Neuronal stem cell (in vitro differentiated cells): Measurements from ENCODE around the gene EHMT1.
A peak's percentile ranks its signal among the peaks of the same experiment; 100 is the strongest.

Experiments
- DNase-seq: peaks from one replicate; pipeline ENCODE4 v3.0.0-alpha.2; 2013; ENCODE audit warnings: low spot score
- H2AFZ ChIP-seq: one replicate; pipeline ENCODE4 v1.6.1; 2013; ENCODE audit warnings: mild to moderate bottlenecking, low read length, inconsistent platforms
- H2AK5ac ChIP-seq: 2 replicates; pipeline ENCODE4 v1.6.1; 2013; ENCODE audit warnings: low read depth, mild to moderate bottlenecking, inconsistent platforms, low read length, moderate library complexity, mixed read lengths
- H2BK120ac ChIP-seq: 2 replicates; pipeline ENCODE4 v1.6.1; 2013; ENCODE audit warnings: low read depth, mild to moderate bottlenecking, inconsistent platforms, low read length, moderate library complexity, mixed read lengths
- H2BK12ac ChIP-seq: one replicate; pipeline ENCODE4 v1.6.1; 2013; ENCODE audit warnings: low read length, inconsistent platforms
- H2BK15ac ChIP-seq: 2 replicates; pipeline ENCODE4 v1.6.1; 2013; ENCODE audit warnings: mild to moderate bottlenecking, low read length, inconsistent platforms, mixed read lengths
- H2BK5ac ChIP-seq: one replicate; pipeline ENCODE4 v1.6.1; 2013; ENCODE audit warnings: inconsistent platforms, mild to moderate bottlenecking, low read length, moderate library complexity
- H3K14ac ChIP-seq: one replicate; pipeline ENCODE4 v1.6.1; 2013; ENCODE audit warnings: low read length, inconsistent platforms
- H3K18ac ChIP-seq: 2 replicates; pipeline ENCODE4 v1.6.1; 2013; ENCODE audit warnings: low read length, inconsistent platforms
- H3K23ac ChIP-seq: 2 replicates; pipeline ENCODE4 v1.6.1; 2013; ENCODE audit warnings: low read depth, mild to moderate bottlenecking, mixed read lengths, low read length, inconsistent platforms; ENCODE audit not compliant: poor library complexity
- H3K27ac ChIP-seq: replicated peaks from 3 replicates; pipeline ENCODE4 v1.5.1; 2013; ENCODE audit warnings: low read length, inconsistent platforms
- H3K27me3 ChIP-seq, 3 experiments: 2 replicates each; pipeline ENCODE4 v1.6.1; 2013; ENCODE audit warnings: low read length in 3 of 3, mild to moderate bottlenecking in 2 of 3, inconsistent platforms in 1 of 3, low read depth in 1 of 3, mixed read lengths in 1 of 3, moderate library complexity in 1 of 3; ENCODE audit not compliant: control insufficient read depth in 3 of 3, insufficient read depth in 3 of 3
- H3K36me3 ChIP-seq, 2 donors: replicated peaks in 1 of 2; 2 replicates each; pipeline ENCODE4 v1.6.1; 2013; ENCODE audit warnings: low read length in 2 of 2; ENCODE audit not compliant: control insufficient read depth in 2 of 2, insufficient read depth in 2 of 2
- H3K4ac ChIP-seq: 2 replicates; pipeline ENCODE4 v1.6.1; 2013; ENCODE audit warnings: inconsistent platforms, mild to moderate bottlenecking, low read length, moderate library complexity
- H3K4me1 ChIP-seq, 2 donors: 1 replicate in 1 of 2; 2 replicates in 1 of 2; pipeline ENCODE4 v1.6.1; 2013; ENCODE audit warnings: low read length in 2 of 2, low read depth in 1 of 2; ENCODE audit not compliant: control insufficient read depth in 2 of 2, insufficient read depth in 1 of 2
- H3K4me2 ChIP-seq: one replicate; pipeline ENCODE4 v1.6.1; 2013; ENCODE audit warnings: mild to moderate bottlenecking, low read length, inconsistent platforms; ENCODE audit not compliant: insufficient read depth, poor library complexity, severe bottlenecking
- H3K4me3 ChIP-seq, 2 donors: 2 replicates each; pipeline ENCODE4 v1.5.1; 2013; ENCODE audit warnings: low read length in 2 of 2, mild to moderate bottlenecking in 2 of 2, inconsistent platforms in 1 of 2, moderate library complexity in 1 of 2
- H3K79me1 ChIP-seq: one replicate; pipeline ENCODE4 v1.6.1; 2013; ENCODE audit warnings: low read depth, mild to moderate bottlenecking, inconsistent platforms, low read length, moderate library complexity
- H3K9ac ChIP-seq: one replicate; pipeline ENCODE4 v1.6.1; 2013; ENCODE audit warnings: mild to moderate bottlenecking, low read depth, low read length, inconsistent platforms; ENCODE audit not compliant: poor library complexity
- H3K9me3 ChIP-seq, 2 donors: replicated peaks in 1 of 2; 2 replicates each; pipeline versions ENCODE3 to v1.6.1; 2013; ENCODE audit warnings: low read length in 2 of 2, mild to moderate bottlenecking in 2 of 2, inconsistent platforms in 1 of 2, low read depth in 1 of 2, mixed read lengths in 1 of 2, moderate library complexity in 1 of 2; ENCODE audit not compliant: control insufficient read depth in 2 of 2, insufficient read depth in 1 of 2
- H4K8ac ChIP-seq: one replicate; pipeline ENCODE4 v1.6.1; 2013; ENCODE audit warnings: low read depth, mild to moderate bottlenecking, inconsistent platforms, low read length, moderate library complexity
- H4K91ac ChIP-seq: one replicate; pipeline ENCODE4 v1.6.1; 2013; ENCODE audit warnings: low read length, low read depth, mild to moderate bottlenecking, inconsistent platforms; ENCODE audit not compliant: poor library complexity
- WGBS, 2 donors: extraction: QIAGEN DNeasy Blood & Tissue Kit; methylation state at CpG; one replicate each; pipeline ENCODE4 v1.1.7; 2013; ENCODE audit warnings: missing lambda C conversion rate in 2 of 2, mixed read lengths in 1 of 2; ENCODE audit not compliant: insufficient read length in 2 of 2, insufficient replicate concordance in 1 of 2; ENCODE audit errors: extremely low coverage in 2 of 2; 5-methylcytosine and 5-hydroxymethylcytosine counted together

The EHMT1 gene

DNA sequence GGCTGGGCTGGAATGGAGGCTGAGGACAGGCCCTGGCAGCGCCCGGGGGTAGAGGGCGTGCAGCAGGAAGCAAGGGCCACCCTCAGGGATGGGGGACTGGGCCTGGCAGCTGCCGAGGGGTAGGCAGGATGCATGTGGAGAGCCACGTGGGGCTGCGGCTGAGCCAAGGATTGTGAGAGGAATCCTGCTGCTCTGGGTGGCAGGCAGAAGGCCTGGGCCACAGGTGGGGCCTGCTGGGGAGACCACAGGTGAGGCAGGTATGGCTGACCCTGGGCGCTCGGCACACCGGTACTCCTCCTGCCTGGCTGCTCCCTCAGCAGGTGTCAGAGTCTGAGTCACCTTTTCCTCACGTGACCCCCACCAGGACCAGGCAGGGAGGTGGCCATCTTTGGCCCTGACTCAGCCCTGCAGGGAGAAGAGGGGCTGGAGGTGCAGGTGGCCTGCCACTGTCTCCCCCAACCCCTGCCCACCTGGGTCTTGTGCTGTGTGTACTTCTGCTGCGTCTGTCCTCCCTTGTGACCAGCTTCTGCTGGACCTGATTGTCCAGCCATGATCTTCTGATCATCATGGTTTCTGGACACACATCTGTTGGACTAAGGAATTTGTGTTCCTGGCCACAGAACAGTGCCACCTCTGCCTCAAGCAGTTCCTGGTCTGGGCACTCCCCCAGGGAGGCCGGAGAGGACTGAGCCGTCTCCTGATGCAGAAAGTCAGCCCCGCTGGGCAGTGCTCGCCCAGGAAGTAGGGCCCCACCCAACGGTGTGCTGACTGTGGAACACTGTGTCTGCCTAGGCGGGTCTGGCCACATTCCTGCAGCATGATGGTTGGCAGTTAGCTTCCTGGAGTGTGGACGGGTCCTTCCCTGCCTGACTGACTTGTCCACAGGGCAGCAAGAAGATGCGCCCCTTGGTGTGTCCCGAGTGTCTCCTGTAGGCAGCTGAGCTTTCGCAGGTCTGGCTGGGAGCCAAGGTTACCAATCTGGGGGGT, 6.9 kb upstream of the EHMT1 start:
- no peak overlapping the region for H2BK15ac ChIP-seq
- no peak overlapping the region for H3K4ac ChIP-seq
- no peak overlapping the region for H2BK5ac ChIP-seq
- H3K79me1 ChIP-seq: peaks cover 10% of the 10 kb centered on the region
- peak overlapping the region; percentile 23 for H3K18ac ChIP-seq
- peak overlapping the region; percentile 67 for H3K23ac ChIP-seq
- no peak overlapping the region for H3K14ac ChIP-seq
- H3K9me3 ChIP-seq: no peaks in the 10 kb centered on the region
- no peak overlapping the region for H3K27ac ChIP-seq
- no peak overlapping the region for H4K8ac ChIP-seq
- no peaks in the 10 kb centered on the region for H3K27me3 ChIP-seq
- H3K36me3 ChIP-seq: peaks cover 24 to 38% of the 10 kb centered on the region in 2 donors
- no peak overlapping the region for H2BK120ac ChIP-seq
- no peak for DNase-seq
- no peak overlapping the region for H2BK12ac ChIP-seq
- H3K9ac ChIP-seq: peak overlapping the region; percentile 46
- H3K4me1 ChIP-seq: peaks cover 3 to 4% of the 10 kb centered on the region in 2 donors
- peak overlapping the region; percentile 59 for H4K91ac ChIP-seq
- H3K4me3 ChIP-seq: no peak overlapping the region
- H3K4me2 ChIP-seq: no peak overlapping the region
- H2AFZ ChIP-seq: no peak overlapping the region
- H2AK5ac ChIP-seq: peak overlapping the region; percentile 33
- WGBS, 2 donors: no CpG with 5 or more reads among the region's 21 CpGs

DNA sequence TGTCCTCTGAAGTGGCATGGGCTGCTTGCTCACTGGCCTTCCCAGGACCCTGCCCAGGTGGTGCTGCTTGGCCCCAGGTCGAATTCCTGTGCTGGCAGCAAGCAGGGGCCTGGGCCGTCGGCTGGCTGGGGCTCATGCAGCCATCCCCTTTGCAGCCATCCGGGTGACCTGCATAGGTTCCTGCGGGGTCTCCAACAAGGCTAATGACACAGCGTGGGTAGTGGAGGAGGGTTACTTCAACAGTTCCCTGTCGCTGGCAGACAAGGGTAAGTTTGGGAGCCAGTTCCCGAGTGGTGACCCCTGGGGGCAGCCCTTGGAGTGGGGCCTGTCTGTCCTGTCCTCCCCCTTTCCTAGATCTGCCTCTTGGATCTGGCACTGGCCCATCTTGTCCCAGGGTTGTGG, 6.1 kb upstream of the EHMT1 start:
- no peak overlapping the region for H3K4me3 ChIP-seq
- H4K8ac ChIP-seq: no peak overlapping the region
- no peak overlapping the region for H2BK12ac ChIP-seq
- H3K79me1 ChIP-seq: peaks cover 14% of the 10 kb centered on the region
- no peak overlapping the region for H2BK5ac ChIP-seq
- H3K4ac ChIP-seq: no peak overlapping the region
- H4K91ac ChIP-seq: no peak overlapping the region
- no peak overlapping the region for H3K14ac ChIP-seq
- no peak overlapping the region for H3K9ac ChIP-seq
- DNase-seq: no peak
- no peak overlapping the region for H3K4me2 ChIP-seq
- H3K23ac ChIP-seq: no peak overlapping the region
- peaks cover 24 to 44% of the 10 kb centered on the region in 2 donors for H3K36me3 ChIP-seq
- H2AFZ ChIP-seq: no peak overlapping the region
- H2AK5ac ChIP-seq: no peak overlapping the region
- H3K18ac ChIP-seq: peak overlapping the region; percentile 46
- no peak overlapping the region for H2BK120ac ChIP-seq
- no peak overlapping the region for H2BK15ac ChIP-seq
- peaks cover 3% of the 10 kb centered on the region in 2 donors for H3K4me1 ChIP-seq
- H3K27ac ChIP-seq: no peak overlapping the region
- H3K27me3 ChIP-seq: no peaks in the 10 kb centered on the region
- no CpG with 5 or more reads among the region's 8 CpGs for WGBS, 2 donors
- no peaks in the 10 kb centered on the region for H3K9me3 ChIP-seq

DNA sequence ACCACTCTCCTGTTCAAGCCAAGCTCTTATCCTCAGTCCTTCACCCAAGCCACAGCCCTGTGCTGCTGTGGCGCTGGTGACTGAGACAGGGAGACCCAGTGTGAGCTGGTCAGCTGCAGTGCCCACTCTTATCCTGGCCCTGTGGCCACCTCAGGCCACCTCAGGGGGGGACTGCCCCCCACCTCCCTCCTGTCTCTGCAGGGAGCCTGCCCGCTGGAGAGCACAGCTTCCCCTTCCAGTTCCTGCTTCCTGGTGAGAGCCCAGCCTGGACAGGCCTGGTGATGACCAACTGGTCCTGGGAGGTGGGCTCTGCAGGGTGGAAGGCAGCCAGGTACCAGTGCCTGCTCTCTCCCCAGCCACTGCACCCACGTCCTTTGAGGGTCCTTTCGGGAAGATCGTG, 5.5 kb upstream of the EHMT1 start:
- WGBS, 2 donors: no CpG with 5 or more reads among the region's 5 CpGs

DNA sequence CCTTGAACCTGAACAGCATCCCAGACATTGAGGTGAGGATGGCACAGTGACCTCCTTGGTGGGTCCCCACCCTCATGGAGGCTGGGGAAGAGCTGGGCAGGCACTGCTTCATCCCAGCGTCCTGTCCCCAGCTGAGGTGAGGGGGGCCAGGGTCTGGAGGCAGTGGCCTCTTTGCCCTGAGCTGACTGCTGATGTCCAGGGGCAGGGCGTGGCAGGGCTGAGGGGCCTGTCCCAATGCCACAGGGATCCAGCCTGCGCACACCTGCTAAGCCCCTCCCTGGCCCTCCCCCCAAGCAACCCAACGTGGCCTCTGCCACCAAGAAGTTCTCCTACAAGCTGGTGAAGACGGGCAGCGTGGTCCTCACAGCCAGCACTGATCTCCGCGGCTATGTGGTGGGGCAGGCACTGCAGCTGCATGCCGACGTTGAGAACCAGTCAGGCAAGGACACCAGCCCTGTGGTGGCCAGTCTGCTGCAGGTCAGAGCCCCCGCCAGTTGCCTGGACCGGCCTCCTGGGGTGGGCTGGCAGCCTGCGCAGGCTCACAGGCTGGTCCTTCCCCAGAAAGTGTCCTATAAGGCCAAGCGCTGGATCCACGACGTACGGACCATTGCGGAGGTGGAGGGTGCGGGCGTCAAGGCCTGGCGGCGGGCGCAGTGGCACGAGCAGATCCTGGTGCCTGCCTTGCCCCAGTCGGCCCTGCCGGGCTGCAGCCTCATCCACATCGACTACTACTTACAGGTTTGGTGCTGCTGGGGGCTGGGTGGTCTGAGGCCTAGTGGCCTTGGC, 4.9 kb upstream of the EHMT1 start:
- WGBS, 2 donors: no CpG with 5 or more reads among the region's 27 CpGs
- Histone ChIP-seq H3K4me1 (peaks cover 5 to 6% of the 10 kb centered on the region in 2 donors), H4K91ac (peak overlapping the region; percentile 64), H2BK120ac (no peak overlapping the region), H2BK12ac (no peak overlapping the region), H4K8ac (peak overlapping the region; percentile 17), H3K4ac (no peak overlapping the region), H3K36me3 (peaks cover 24 to 46% of the 10 kb centered on the region in 2 donors), H3K9me3 (no peaks in the 10 kb centered on the region), H2AK5ac (no peak overlapping the region), H3K9ac (peak overlapping the region; percentile 60), H3K27ac (no peak overlapping the region), H3K14ac (no peak overlapping the region), H2AFZ (no peak overlapping the region), H3K4me3 (no peak overlapping the region), H2BK15ac (no peak overlapping the region), H3K79me1 (peaks cover 20% of the 10 kb centered on the region), H3K27me3 (no peaks in the 10 kb centered on the region), H3K23ac (peak overlapping the region; percentile 85), H3K4me2 (no peak overlapping the region), H3K18ac (no peak overlapping the region), H2BK5ac (peak overlapping the region; percentile 13)
- no peak for DNase-seq

More for the DNA sequence above, 5.5 kb upstream of the EHMT1 start:
- peaks cover 19% of the 10 kb centered on the region for H3K79me1 ChIP-seq
- H2AK5ac ChIP-seq: no peak overlapping the region
- no peak overlapping the region for H3K9ac ChIP-seq
- no peak overlapping the region for H3K18ac ChIP-seq
- H2AFZ ChIP-seq: no peak overlapping the region
- no peak overlapping the region for H4K8ac ChIP-seq
- H4K91ac ChIP-seq: no peak overlapping the region
- H3K4me1 ChIP-seq: peaks cover 5 to 6% of the 10 kb centered on the region in 2 donors
- peaks cover 24 to 46% of the 10 kb centered on the region in 2 donors for H3K36me3 ChIP-seq
- H3K9me3 ChIP-seq: no peaks in the 10 kb centered on the region
- H3K4me3 ChIP-seq: no peak overlapping the region
- no peak overlapping the region for H3K23ac ChIP-seq
- no peak overlapping the region for H2BK12ac ChIP-seq
- no peak overlapping the region for H2BK15ac ChIP-seq
- H3K27me3 ChIP-seq: no peaks in the 10 kb centered on the region
- H3K27ac ChIP-seq: no peak overlapping the region
- H3K14ac ChIP-seq: no peak overlapping the region
- H2BK5ac ChIP-seq: no peak overlapping the region
- H3K4ac ChIP-seq: no peak overlapping the region
- no peak overlapping the region for H3K4me2 ChIP-seq
- DNase-seq: no peak
- H2BK120ac ChIP-seq: no peak overlapping the region
